HCT116 (cell line): ENCODE data around the gene NLRP14. TPM values are rescaled to one million over a fixed set of nuclear protein-coding genes. Genes with fewer than 3 reads are reported as not detected.

ENCODE experiments used
- ATAC-seq: fragments of 200-7000 bp; cut with Tn5 transposase; 2 replicates; pipeline ENCODE4 v1.9.1; 2020; ENCODE audit warnings: mild to moderate bottlenecking, moderate library complexity
- BruUV-seq: library from RNA; stranded (reverse); fragments of 400-500 nt; replicated peaks from 2 replicates; lab custom pipeline; 2021; lab: Mats Ljungman, UMichigan
- CTCF ChIA-PET: fragments of 300-600 bp; sonication (Branson Sonifier 250); formaldehyde crosslinking; loops from one replicate; lab custom pipeline; 2021; ENCODE audit warnings: antibody characterized with exemption; lab: Charles Lee
- POLR2A ChIA-PET: fragments of 300-600, 350-600 bp; sonication (Branson Sonifier 250); formaldehyde crosslinking; loops from one replicate; lab custom pipeline; 2021; ENCODE audit warnings: antibody characterized with exemption; lab: Charles Lee
- RAD21 ChIA-PET, 2 experiments: fragments of 300-600 bp; sonication (Branson Sonifier 250); formaldehyde crosslinking; loops; one replicate each; lab custom pipeline; 2023; ENCODE audit warnings: low total read pairs in 2 of 2; ENCODE audit not compliant: uncharacterized antibody in 2 of 2, unreplicated experiment in 2 of 2, low non-redundant PET in 1 of 2; lab: Charles Lee
- DNase-seq: peaks from one replicate; pipeline ENCODE4 v3.0.0-alpha.2; 2010; ENCODE audit warnings: low read depth, low spot score
- H2AFZ ChIP-seq: fragments of 200-600 bp; shearing (Covaris generic), sonication (generic); 2 replicates; pipeline ENCODE4 v1.6.1; 2017; ENCODE audit warnings: low read depth, mixed run types, mixed read lengths, antibody characterized with exemption, low read length; ENCODE audit not compliant: poor library complexity, severe bottlenecking
- H3K27ac ChIP-seq: 2 replicates; pipeline ENCODE4 v1.5.1; 2012; ENCODE audit warnings: low read depth, low read length
- H3K27me3 ChIP-seq: fragments of 200-600 bp; sonication (generic); 2 replicates; pipeline ENCODE4 v1.6.1; 2016; ENCODE audit warnings: mixed run types, low read length, mixed read lengths; ENCODE audit not compliant: insufficient read depth
- H3K36me3 ChIP-seq, 2 experiments: fragments of 200-500 bp in 1 of 2; fragments of 200-600 bp in 1 of 2; sonication (Bioruptor generic) in 1 of 2; sonication (generic) in 1 of 2; 2 replicates each; pipeline versions ENCODE4 v1.5.1 to v1.6.1; 2014 to 2016; ENCODE audit warnings: low read length in 2 of 2, inconsistent platforms in 1 of 2, mixed read lengths in 1 of 2, mixed run types in 1 of 2; ENCODE audit not compliant: insufficient read depth in 2 of 2, control insufficient read depth in 1 of 2
- H3K4me1 ChIP-seq, 2 experiments: fragments of 200-600 bp in 1 of 2; sonication (generic) in 1 of 2; 2 replicates each; pipeline versions ENCODE4 v1.5.1 to v1.6.1; 2012 to 2017; ENCODE audit warnings: low read length in 2 of 2, inconsistent platforms in 1 of 2, mild to moderate bottlenecking in 1 of 2, mixed read lengths in 1 of 2, mixed run types in 1 of 2, moderate library complexity in 1 of 2; ENCODE audit not compliant: insufficient read depth in 2 of 2, control insufficient read depth in 1 of 2
- H3K4me2 ChIP-seq: fragments of 200-600 bp; sonication (generic); 2 replicates; pipeline ENCODE4 v1.6.1; 2017; ENCODE audit warnings: mixed run types, low read length, mixed read lengths
- H3K4me3 ChIP-seq, 2 experiments: fragments of 200-600 bp in 1 of 2; sonication (generic) in 1 of 2; replicated peaks in 1 of 2; 2 replicates each; pipeline ENCODE4 v1.5.1; 2011 to 2016; ENCODE audit warnings: low read length in 2 of 2, control low read depth in 1 of 2, low read depth in 1 of 2, mild to moderate bottlenecking in 1 of 2, mixed read lengths in 1 of 2, mixed run types in 1 of 2
- H3K79me2 ChIP-seq: fragments of 200-600 bp; sonication (generic); 2 replicates; pipeline ENCODE4 v1.6.1; 2017; ENCODE audit warnings: mild to moderate bottlenecking, mixed run types, low read length, moderate library complexity, mixed read lengths; ENCODE audit not compliant: insufficient read depth
- H3K9ac ChIP-seq: fragments of 200-600 bp; sonication (generic); 2 replicates; pipeline ENCODE4 v1.6.1; 2016; ENCODE audit warnings: low read length, mixed read lengths
- H3K9me2 ChIP-seq: fragments of 200-600 bp; sonication (generic), shearing (Covaris generic); 2 replicates; pipeline ENCODE4 v1.6.1; 2017; ENCODE audit warnings: mixed run types, mild to moderate bottlenecking, moderate library complexity; ENCODE audit not compliant: insufficient read depth
- H3K9me3 ChIP-seq, 2 experiments: fragments of 200-500 bp in 1 of 2; fragments of 200-600 bp in 1 of 2; sonication (Bioruptor generic) in 1 of 2; sonication (generic) in 1 of 2; 2 replicates each; pipeline ENCODE4 v1.6.1; 2014 to 2017; ENCODE audit warnings: low read length in 2 of 2, mixed read lengths in 2 of 2, inconsistent platforms in 1 of 2, low read depth in 1 of 2, mild to moderate bottlenecking in 1 of 2, mixed run types in 1 of 2, moderate library complexity in 1 of 2; ENCODE audit not compliant: control insufficient read depth in 1 of 2, insufficient read depth in 1 of 2
- H4K20me1 ChIP-seq: fragments of 200-600 bp; sonication (generic), shearing (Covaris generic); 2 replicates; pipeline ENCODE4 v1.6.1; 2017; ENCODE audit warnings: mixed run types, mild to moderate bottlenecking, moderate library complexity; ENCODE audit not compliant: insufficient read depth
- CEBPB ChIP-seq: IDR thresholded peaks from 2 replicates; pipeline ENCODE4 v1.6.1; 2012; ENCODE audit warnings: low read depth
- ELF1 ChIP-seq: IDR thresholded peaks from 2 replicates; pipeline ENCODE4 v1.6.1; 2012; ENCODE audit warnings: low read depth, borderline replicate concordance
- EZH2 ChIP-seq: fragments of 200-600 bp; sonication (generic); IDR thresholded peaks from 2 replicates; pipeline ENCODE4 v1.6.1; 2017; ENCODE audit warnings: antibody characterized with exemption, mixed run types
- EZH2phosphoT487 ChIP-seq: fragments of 200-600 bp; IDR thresholded peaks from 2 replicates; pipeline ENCODE4 v1.6.1; 2018; ENCODE audit warnings: antibody characterized with exemption, borderline replicate concordance
- JUND ChIP-seq: IDR thresholded peaks from 2 replicates; pipeline ENCODE4 v1.6.1; 2012
- MAX ChIP-seq: IDR thresholded peaks from 2 replicates; pipeline ENCODE4 v1.6.1; 2012
- POLR2A ChIP-seq: IDR thresholded peaks from 2 replicates; pipeline ENCODE4 v1.7.0; 2011; ENCODE audit warnings: borderline replicate concordance; ENCODE audit not compliant: insufficient read depth, insufficient read length; ENCODE audit errors: extremely low read depth
- POLR2AphosphoS5 ChIP-seq: IDR thresholded peaks from 2 replicates; pipeline ENCODE4 v1.6.1; 2011; ENCODE audit warnings: mild to moderate bottlenecking, low read depth, low read length, moderate library complexity
- RAD21 ChIP-seq: IDR thresholded peaks from 2 replicates; pipeline ENCODE4 v1.6.1; 2012; ENCODE audit warnings: low read depth, mild to moderate bottlenecking
- SIN3A ChIP-seq: IDR thresholded peaks from 2 replicates; pipeline ENCODE4 v1.6.1; 2012; ENCODE audit warnings: low read depth
- SP1 ChIP-seq: IDR thresholded peaks from 2 replicates; pipeline ENCODE4 v1.6.1; 2012; ENCODE audit warnings: low read depth
- TCF7L2 ChIP-seq: IDR thresholded peaks from 2 replicates; pipeline ENCODE4 v1.7.0; 2011; ENCODE audit warnings: borderline replicate concordance, inconsistent platforms; ENCODE audit not compliant: insufficient read depth, insufficient read length; ENCODE audit errors: extremely low read depth
- ZFX ChIP-seq: fragments of 450-650 bp; IDR thresholded peaks from 2 replicates; pipeline ENCODE4 v1.6.1; 2017
- ZNF274 ChIP-seq: fragments of 200-500 bp; sonication (Bioruptor generic); IDR thresholded peaks from 2 replicates; pipeline ENCODE4 v1.6.1; 2014; ENCODE audit warnings: mild to moderate bottlenecking, low read depth, low read length, inconsistent platforms
- intact Hi-C: fragments of 100-400 bp; cut with micrococcal nuclease; formaldehyde crosslinking; loops from 2 replicates; pipeline ENCODE4 v1.10.0; 2022
- total RNA-seq: library from RNA; stranded (reverse); gene quantifications from one replicate; pipeline ENCODE4 v1.2.1, GENCODE V29; 2021; ENCODE audit not compliant: unreplicated experiment
- TF ChIP-seq, protein P1 (sequence below): IDR thresholded peaks from 2 replicates; pipeline ENCODE4 v1.6.1; 2012
- TF ChIP-seq, protein P2 (sequence below), 3 experiments: fragments of 200-600 bp in 1 of 3; sonication (generic) in 1 of 3; IDR thresholded peaks in 2 of 3; conservative IDR thresholded peaks in 1 of 3; 2 replicates each; pipeline ENCODE4 v1.5.1; 2012 to 2017; ENCODE audit warnings: low read depth in 2 of 3, low read length in 2 of 3, antibody characterized with exemption in 1 of 3, borderline replicate concordance in 1 of 3, control low read depth in 1 of 3, mild to moderate bottlenecking in 1 of 3, mixed read lengths in 1 of 3, mixed run types in 1 of 3, moderate library complexity in 1 of 3; ENCODE audit not compliant: insufficient read depth in 1 of 3

The NLRP14 gene
- total RNA-seq, 1 experiment from 2014 or later: 0.49 TPM

GRCh38 chr11:7080900-7081299, 60.6 kb downstream of the NLRP14 start:
- DNase-seq (no peak), ATAC-seq (no peak)
- Histone ChIP-seq H3K9me3 (no peaks in the 10 kb centered on the region), H4K20me1 (no peaks in the 10 kb centered on the region), H3K36me3 (no peaks in the 10 kb centered on the region), H3K4me2 (no peak overlapping the region), H3K27me3 (peaks cover 19% of the 10 kb centered on the region), H3K27ac (no peak overlapping the region), H3K79me2 (no peaks in the 10 kb centered on the region), H3K4me1 (no peaks in the 10 kb centered on the region), H3K9ac (no peak overlapping the region), H3K4me3 (no peak overlapping the region), H2AFZ (no peak overlapping the region), H3K9me2 (no peaks in the 10 kb centered on the region)
- ChIA-PET CTCF (no interaction called here), RAD21 (no interaction called here), POLR2A (no interaction called here)
- intact Hi-C loops: no loop called here
- BruUV-seq: no TSS peak
- TF ChIP-seq SIN3A: no peak
- TF ChIP-seq, protein P1, sequence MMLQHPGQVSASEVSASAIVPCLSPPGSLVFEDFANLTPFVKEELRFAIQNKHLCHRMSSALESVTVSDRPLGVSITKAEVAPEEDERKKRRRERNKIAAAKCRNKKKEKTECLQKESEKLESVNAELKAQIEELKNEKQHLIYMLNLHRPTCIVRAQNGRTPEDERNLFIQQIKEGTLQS: no peak
- no peak for TF ChIP-seq ELF1
- no peak for TF ChIP-seq ZFX
- TF ChIP-seq ZNF274: no peak
- TF ChIP-seq MAX: no peak
- no peak for TF ChIP-seq SP1
- TF ChIP-seq, protein P2, sequence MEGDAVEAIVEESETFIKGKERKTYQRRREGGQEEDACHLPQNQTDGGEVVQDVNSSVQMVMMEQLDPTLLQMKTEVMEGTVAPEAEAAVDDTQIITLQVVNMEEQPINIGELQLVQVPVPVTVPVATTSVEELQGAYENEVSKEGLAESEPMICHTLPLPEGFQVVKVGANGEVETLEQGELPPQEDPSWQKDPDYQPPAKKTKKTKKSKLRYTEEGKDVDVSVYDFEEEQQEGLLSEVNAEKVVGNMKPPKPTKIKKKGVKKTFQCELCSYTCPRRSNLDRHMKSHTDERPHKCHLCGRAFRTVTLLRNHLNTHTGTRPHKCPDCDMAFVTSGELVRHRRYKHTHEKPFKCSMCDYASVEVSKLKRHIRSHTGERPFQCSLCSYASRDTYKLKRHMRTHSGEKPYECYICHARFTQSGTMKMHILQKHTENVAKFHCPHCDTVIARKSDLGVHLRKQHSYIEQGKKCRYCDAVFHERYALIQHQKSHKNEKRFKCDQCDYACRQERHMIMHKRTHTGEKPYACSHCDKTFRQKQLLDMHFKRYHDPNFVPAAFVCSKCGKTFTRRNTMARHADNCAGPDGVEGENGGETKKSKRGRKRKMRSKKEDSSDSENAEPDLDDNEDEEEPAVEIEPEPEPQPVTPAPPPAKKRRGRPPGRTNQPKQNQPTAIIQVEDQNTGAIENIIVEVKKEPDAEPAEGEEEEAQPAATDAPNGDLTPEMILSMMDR (IDR thresholded peaks at IDR 0.05 in 2 of 3, conservative IDR thresholded peaks at IDR 0.05 in 1 of 3; ENCODE audit: borderline replicate concordance in 1 of 3, insufficient read depth in 1 of 3, low read depth in 2 of 3, low read length in 2 of 3): no peak
- TF ChIP-seq EZH2phosphoT487: no peak
- no peak for TF ChIP-seq TCF7L2
- TF ChIP-seq POLR2A: no peak
- TF ChIP-seq EZH2: no peak
- no peak for TF ChIP-seq JUND
- TF ChIP-seq CEBPB: no peak
- TF ChIP-seq POLR2AphosphoS5: no peak
- TF ChIP-seq RAD21: no peak
